ENCODE results near the gene PIK3CG.
"Not testable (repeated sequence)": the region's sequence is repeated elsewhere in the genome, so short reads cannot be mapped to it uniquely, and the experiment has no call there.

The PIK3CG gene

DNA sequence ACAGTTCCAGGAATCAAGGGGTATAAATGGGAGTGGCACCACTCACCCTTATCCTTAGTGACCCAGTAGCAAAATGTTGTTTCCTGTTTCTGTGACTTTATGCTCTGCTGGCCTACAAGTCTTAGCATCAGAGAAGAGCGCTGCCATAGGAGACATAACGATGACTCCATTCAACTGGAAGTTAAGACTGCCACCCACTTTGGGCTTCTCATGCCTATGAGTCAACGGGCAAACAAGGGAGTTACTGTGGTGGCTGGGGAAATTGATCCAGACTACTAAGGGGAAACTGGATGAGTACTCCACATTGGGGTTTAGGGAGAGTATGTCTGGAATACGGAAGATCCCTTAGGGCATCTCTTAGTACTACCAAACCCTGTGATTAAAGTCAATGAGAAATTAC is 40.6 kb upstream of the PIK3CG start:
- TF ChIP-seq, protein P1, sequence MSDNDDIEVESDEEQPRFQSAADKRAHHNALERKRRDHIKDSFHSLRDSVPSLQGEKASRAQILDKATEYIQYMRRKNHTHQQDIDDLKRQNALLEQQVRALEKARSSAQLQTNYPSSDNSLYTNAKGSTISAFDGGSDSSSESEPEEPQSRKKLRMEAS (IDR thresholded peaks at IDR 0.05; ENCODE audit: low read depth, low read length), result no peak
- no peak for DNase-seq (ENCODE audit: low read depth)
- no peak overlapping the region for H3K4me3 ChIP-seq (ENCODE audit: low read depth, low read length)

DNA sequence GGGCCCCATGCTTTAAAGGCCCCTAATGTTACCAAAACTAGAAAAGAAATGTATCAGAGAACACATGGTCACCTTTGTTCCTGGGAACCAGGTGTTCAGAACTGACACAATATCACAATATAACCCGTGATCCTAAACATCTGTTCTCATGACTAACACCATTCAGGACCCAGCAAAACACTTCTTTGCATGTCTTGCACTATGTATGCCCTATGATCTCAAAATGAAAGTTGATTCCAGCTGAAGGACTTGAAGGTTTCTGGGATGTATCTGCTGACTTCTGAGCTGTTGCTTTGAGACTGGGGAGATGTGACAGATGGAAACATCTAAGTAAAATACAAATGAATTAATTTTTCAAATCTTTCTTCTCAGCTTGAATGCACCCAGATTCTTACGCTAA is 37.5 kb upstream of the PIK3CG start:
- no peak overlapping the region for H3K4me3 ChIP-seq (ENCODE audit: low read depth, low read length)
- TF ChIP-seq MYC (IDR thresholded peaks at IDR 0.05; ENCODE audit: low read depth, low read length) (no peak), POLR2A (IDR thresholded peaks at IDR 0.05; ENCODE audit: extremely low read depth, insufficient read length) (no peak)
- TF ChIP-seq, protein P2, sequence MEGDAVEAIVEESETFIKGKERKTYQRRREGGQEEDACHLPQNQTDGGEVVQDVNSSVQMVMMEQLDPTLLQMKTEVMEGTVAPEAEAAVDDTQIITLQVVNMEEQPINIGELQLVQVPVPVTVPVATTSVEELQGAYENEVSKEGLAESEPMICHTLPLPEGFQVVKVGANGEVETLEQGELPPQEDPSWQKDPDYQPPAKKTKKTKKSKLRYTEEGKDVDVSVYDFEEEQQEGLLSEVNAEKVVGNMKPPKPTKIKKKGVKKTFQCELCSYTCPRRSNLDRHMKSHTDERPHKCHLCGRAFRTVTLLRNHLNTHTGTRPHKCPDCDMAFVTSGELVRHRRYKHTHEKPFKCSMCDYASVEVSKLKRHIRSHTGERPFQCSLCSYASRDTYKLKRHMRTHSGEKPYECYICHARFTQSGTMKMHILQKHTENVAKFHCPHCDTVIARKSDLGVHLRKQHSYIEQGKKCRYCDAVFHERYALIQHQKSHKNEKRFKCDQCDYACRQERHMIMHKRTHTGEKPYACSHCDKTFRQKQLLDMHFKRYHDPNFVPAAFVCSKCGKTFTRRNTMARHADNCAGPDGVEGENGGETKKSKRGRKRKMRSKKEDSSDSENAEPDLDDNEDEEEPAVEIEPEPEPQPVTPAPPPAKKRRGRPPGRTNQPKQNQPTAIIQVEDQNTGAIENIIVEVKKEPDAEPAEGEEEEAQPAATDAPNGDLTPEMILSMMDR (IDR thresholded peaks at IDR 0.05; ENCODE audit: low read depth, low read length), result no peak
- TF ChIP-seq, protein P1 (IDR thresholded peaks at IDR 0.05; ENCODE audit: low read depth, low read length), result no peak
- no peak for DNase-seq (ENCODE audit: low read depth)

DNA sequence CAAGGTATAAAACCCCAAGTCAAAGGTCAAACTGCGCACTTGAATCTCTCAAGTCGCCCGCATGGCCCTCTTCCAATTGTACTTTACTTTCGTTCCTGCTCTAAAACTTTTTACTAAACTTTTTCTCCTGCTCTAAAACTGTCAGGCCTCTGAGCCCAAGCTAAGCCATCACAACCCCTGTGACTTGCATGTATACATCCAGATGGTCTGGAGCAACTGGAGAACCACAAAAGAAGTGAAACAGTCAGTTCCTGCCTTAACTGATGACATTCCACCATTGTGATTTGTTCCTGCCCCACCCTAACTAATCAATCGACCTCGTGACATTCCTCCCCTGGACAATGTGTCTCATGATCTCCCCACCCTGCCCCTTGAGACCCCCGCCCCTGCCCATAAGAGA is 35.6 kb upstream of the PIK3CG start:
- no peak for TF ChIP-seq POLR2A (IDR thresholded peaks at IDR 0.05; ENCODE audit: extremely low read depth, insufficient read length)
- TF ChIP-seq, protein P2 (IDR thresholded peaks at IDR 0.05; ENCODE audit: low read depth, low read length), result no peak
- TF ChIP-seq, protein P1 (IDR thresholded peaks at IDR 0.05; ENCODE audit: low read depth, low read length), result no peak
- TF ChIP-seq MYC (IDR thresholded peaks at IDR 0.05; ENCODE audit: low read depth, low read length), result no peak
- DNase-seq (ENCODE audit: low read depth), result no peak

DNA sequence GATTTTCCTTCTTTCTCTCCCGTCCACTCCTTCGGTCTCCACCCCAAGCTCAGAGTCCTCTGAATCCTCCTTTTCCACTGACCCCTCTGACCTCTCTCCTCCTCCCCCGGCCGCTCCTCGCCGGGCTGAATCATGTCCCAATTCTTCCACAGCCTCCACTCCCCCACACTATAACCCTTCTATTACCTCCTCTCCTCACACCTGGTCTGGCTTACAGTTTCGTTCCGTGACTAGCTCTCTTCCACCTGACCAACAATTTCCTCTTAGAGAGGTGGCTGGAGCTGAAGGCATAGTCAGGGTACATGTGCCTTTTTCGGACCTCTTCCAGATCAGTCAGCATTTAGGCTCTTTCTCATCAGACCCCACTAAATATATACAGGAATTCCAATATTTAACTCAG is 34.2 kb upstream of the PIK3CG start:
- not testable (repeated sequence) for H3K4me3 ChIP-seq (ENCODE audit: low read depth, low read length); DNase-seq (ENCODE audit: low read depth)

More for the DNA sequence above, 35.6 kb upstream of the PIK3CG start:
- H3K4me3 ChIP-seq (ENCODE audit: low read depth, low read length), result no peak overlapping the region

DNA sequence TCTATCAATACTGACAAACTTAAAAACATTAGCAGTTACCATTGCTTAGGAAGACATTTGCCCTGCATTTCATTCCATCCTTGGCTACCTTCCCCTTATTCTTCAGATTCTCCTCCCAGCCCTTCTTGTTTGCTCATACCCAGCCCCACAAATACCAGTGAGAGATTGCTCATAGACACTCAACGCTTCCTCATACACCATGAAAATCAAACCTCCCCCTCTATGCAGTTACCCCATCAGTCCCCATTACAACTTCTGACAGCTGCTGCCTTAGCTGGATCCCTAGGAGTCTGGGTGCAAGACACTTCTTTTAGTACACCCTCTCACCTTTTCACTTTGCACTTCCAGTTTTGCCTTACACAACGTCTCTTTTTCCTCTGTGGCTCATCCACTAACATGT is 28.3 kb upstream of the PIK3CG start:
- H3K4me3 ChIP-seq (ENCODE audit: low read depth, low read length), result no peak overlapping the region
- no peak for DNase-seq (ENCODE audit: low read depth)
- TF ChIP-seq POLR2A (IDR thresholded peaks at IDR 0.05; ENCODE audit: extremely low read depth, insufficient read length), result no peak
- TF ChIP-seq, protein P2 (IDR thresholded peaks at IDR 0.05; ENCODE audit: low read depth, low read length), result no peak
- TF ChIP-seq MYC (IDR thresholded peaks at IDR 0.05; ENCODE audit: low read depth, low read length), result no peak
- TF ChIP-seq, protein P1 (IDR thresholded peaks at IDR 0.05; ENCODE audit: low read depth, low read length), result no peak

DNA sequence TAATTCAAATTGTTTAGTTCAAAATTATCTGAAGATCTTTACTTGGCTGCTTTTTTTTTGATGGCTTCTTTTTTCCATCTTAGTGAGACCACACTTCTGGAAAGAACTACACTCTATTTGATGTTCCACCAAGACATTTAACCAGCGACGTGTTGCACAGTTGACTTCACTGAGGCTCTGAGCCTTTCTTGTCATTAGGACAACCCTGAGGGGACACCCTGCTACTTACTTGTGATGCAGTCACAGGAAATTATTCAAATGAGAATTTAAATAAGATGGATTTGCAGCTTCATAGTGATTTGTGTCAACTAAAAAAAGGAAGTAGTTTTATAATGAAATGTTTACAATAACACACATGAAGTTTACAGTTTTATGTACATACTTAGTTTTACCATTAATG is 25.6 kb upstream of the PIK3CG start:
- DNase-seq (ENCODE audit: low read depth), result no peak
- H3K4me3 ChIP-seq (ENCODE audit: low read depth, low read length), result no peak overlapping the region
- TF ChIP-seq, protein P2 (IDR thresholded peaks at IDR 0.05; ENCODE audit: low read depth, low read length), result no peak
- TF ChIP-seq, protein P1 (IDR thresholded peaks at IDR 0.05; ENCODE audit: low read depth, low read length), result no peak

DNA sequence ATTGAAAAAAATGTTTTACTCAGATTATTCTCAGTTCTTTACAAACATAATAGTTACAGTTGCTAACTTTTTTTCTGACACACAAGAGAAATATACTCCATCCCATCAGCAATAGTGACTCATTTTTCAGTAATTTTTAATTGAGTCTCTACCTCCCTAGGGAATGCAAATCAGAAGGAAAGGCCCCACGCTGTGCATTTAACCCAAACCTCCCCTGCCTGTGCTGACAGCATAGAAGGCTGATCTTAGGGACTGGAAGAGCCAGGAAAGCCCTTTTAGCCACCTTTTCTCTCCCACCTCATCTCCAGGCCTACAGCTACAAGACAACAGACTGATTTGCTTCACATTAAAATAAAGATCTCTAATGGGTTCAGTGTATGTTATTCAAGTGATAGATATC is 24.7 kb upstream of the PIK3CG start:
- no peak for DNase-seq (ENCODE audit: low read depth)
- TF ChIP-seq, protein P2 (IDR thresholded peaks at IDR 0.05; ENCODE audit: low read depth, low read length), result no peak
- no peak overlapping the region for H3K4me3 ChIP-seq (ENCODE audit: low read depth, low read length)
